ENCODE data around the gene U2AF1L4.

Gene U2AF1L4

GRCh38 chr19:35703343-35703742, 41.9 kb downstream of the U2AF1L4 start:
- Histone ChIP-seq H3K9me3 (ENCODE audit: control insufficient read depth, insufficient read depth, low read length) (no peaks in the 10 kb centered on the region), H3K27me3 (ENCODE audit: control insufficient read depth, low read length) (peaks cover 4% of the 10 kb centered on the region; the same call in 1 of the 2 replicates), H3K9me2 (replicated peaks; ENCODE audit: control insufficient read depth, low read length) (no peaks in the 10 kb centered on the region), H3K4me1 (ENCODE audit: control insufficient read depth, low read length) (peaks cover 5% of the 10 kb centered on the region), H3K79me2 (ENCODE audit: control insufficient read depth, low read length) (no peaks in the 10 kb centered on the region), H3K4me2 (ENCODE audit: low read length) (peak overlapping the region; percentile 96), H3K36me3 (ENCODE audit: control insufficient read depth, low read length) (no peaks in the 10 kb centered on the region), H4K20me1 (ENCODE audit: control insufficient read depth, insufficient read depth, low read depth, low read length) (no peaks in the 10 kb centered on the region), H3K4me3 (ENCODE audit: low read length) (no peak overlapping the region), H3K27ac (ENCODE audit: low read depth, low read length) (no peak overlapping the region), H3F3A (ENCODE audit: control insufficient read depth, insufficient read depth) (no peaks in the 10 kb centered on the region)
- TF ChIP-seq, protein P1, sequence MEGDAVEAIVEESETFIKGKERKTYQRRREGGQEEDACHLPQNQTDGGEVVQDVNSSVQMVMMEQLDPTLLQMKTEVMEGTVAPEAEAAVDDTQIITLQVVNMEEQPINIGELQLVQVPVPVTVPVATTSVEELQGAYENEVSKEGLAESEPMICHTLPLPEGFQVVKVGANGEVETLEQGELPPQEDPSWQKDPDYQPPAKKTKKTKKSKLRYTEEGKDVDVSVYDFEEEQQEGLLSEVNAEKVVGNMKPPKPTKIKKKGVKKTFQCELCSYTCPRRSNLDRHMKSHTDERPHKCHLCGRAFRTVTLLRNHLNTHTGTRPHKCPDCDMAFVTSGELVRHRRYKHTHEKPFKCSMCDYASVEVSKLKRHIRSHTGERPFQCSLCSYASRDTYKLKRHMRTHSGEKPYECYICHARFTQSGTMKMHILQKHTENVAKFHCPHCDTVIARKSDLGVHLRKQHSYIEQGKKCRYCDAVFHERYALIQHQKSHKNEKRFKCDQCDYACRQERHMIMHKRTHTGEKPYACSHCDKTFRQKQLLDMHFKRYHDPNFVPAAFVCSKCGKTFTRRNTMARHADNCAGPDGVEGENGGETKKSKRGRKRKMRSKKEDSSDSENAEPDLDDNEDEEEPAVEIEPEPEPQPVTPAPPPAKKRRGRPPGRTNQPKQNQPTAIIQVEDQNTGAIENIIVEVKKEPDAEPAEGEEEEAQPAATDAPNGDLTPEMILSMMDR (IDR thresholded peaks at IDR 0.05; ENCODE audit: low read depth, low read length, poor library complexity, severe bottlenecking) = no peak
- TF ChIP-seq EZH2phosphoT487 (IDR thresholded peaks at IDR 0.05; ENCODE audit: borderline replicate concordance, low read length) = no peak

GRCh38 chr19:35702223-35703012, 42.8 kb downstream of the U2AF1L4 start:
- Histone ChIP-seq H3K27me3 (ENCODE audit: control insufficient read depth, low read length) (no peaks in the 10 kb centered on the region), H3F3A (ENCODE audit: control insufficient read depth, insufficient read depth) (no peaks in the 10 kb centered on the region), H3K79me2 (ENCODE audit: control insufficient read depth, low read length) (no peaks in the 10 kb centered on the region), H3K4me1 (ENCODE audit: control insufficient read depth, low read length) (peaks cover 5% of the 10 kb centered on the region), H3K9me2 (replicated peaks; ENCODE audit: control insufficient read depth, low read length) (no peaks in the 10 kb centered on the region), H3K4me2 (ENCODE audit: low read length) (peak overlapping the region; percentile 96), H3K27ac (ENCODE audit: low read depth, low read length) (no peak overlapping the region), H3K4me3 (ENCODE audit: low read length) (peak overlapping the region; percentile 83), H3K36me3 (ENCODE audit: control insufficient read depth, low read length) (no peaks in the 10 kb centered on the region), H4K20me1 (ENCODE audit: control insufficient read depth, insufficient read depth, low read depth, low read length) (no peaks in the 10 kb centered on the region), H3K9me3 (ENCODE audit: control insufficient read depth, insufficient read depth, low read length) (no peaks in the 10 kb centered on the region)
- TF ChIP-seq EZH2phosphoT487 (IDR thresholded peaks at IDR 0.05; ENCODE audit: borderline replicate concordance, low read length) = no peak
- TF ChIP-seq, protein P1 (IDR thresholded peaks at IDR 0.05; ENCODE audit: low read depth, low read length, poor library complexity, severe bottlenecking) = no peak

GRCh38 chr19:35696835-35697234, 48.4 kb downstream of the U2AF1L4 start:
- Histone ChIP-seq H3K9me2 (replicated peaks; ENCODE audit: control insufficient read depth, low read length) (no peaks in the 10 kb centered on the region), H3K4me2 (ENCODE audit: low read length) (no peak overlapping the region), H4K20me1 (ENCODE audit: control insufficient read depth, insufficient read depth, low read depth, low read length) (peaks cover 3% of the 10 kb centered on the region; the same call in 1 of the 2 replicates), H3K27me3 (ENCODE audit: control insufficient read depth, low read length) (0 out of 2 replicates have a peak, but pooled peaks cover 2% of the 10 kb centered on the region), H3K9me3 (ENCODE audit: control insufficient read depth, insufficient read depth, low read length) (no peaks in the 10 kb centered on the region), H3K4me1 (ENCODE audit: control insufficient read depth, low read length) (peaks cover 4% of the 10 kb centered on the region; the same call in 1 of the 2 replicates), H3K4me3 (ENCODE audit: low read length) (no peak overlapping the region), H3K27ac (ENCODE audit: low read depth, low read length) (no peak overlapping the region), H3K79me2 (ENCODE audit: control insufficient read depth, low read length) (no peaks in the 10 kb centered on the region), H3F3A (ENCODE audit: control insufficient read depth, insufficient read depth) (no peaks in the 10 kb centered on the region), H3K36me3 (ENCODE audit: control insufficient read depth, low read length) (no peaks in the 10 kb centered on the region)
- TF ChIP-seq, protein P1 (IDR thresholded peaks at IDR 0.05; ENCODE audit: low read depth, low read length, poor library complexity, severe bottlenecking) = no peak
- TF ChIP-seq EZH2phosphoT487 (IDR thresholded peaks at IDR 0.05; ENCODE audit: borderline replicate concordance, low read length) = no peak
